A673 (cell line): Measurements from ENCODE around the gene PRICKLE1. TPM values are rescaled to one million over a fixed set of nuclear protein-coding genes. Genes with fewer than 3 reads are reported as not detected.

ENCODE experiments used
- BruUV-seq: library from RNA; stranded (reverse); fragments of 400-500 nt; replicated peaks from 2 replicates; lab custom pipeline; 2021; lab: Mats Ljungman, UMichigan
- CTCF ChIA-PET: fragments of 300-600 bp; sonication (Branson Sonifier 250); formaldehyde crosslinking; loops from one replicate; lab custom pipeline; 2022; ENCODE audit warnings: antibody characterized with exemption; lab: Charles Lee
- POLR2A ChIA-PET: fragments of 300-600 bp; sonication (Branson Sonifier 250); formaldehyde crosslinking; loops from one replicate; lab custom pipeline; 2022; ENCODE audit warnings: antibody characterized with exemption; ENCODE audit not compliant: low non-redundant PET; lab: Charles Lee
- DNase-seq: peaks from one replicate; pipeline ENCODE4 v3.0.0-alpha.2; 2015; ENCODE audit warnings: low spot score
- H3K27ac ChIP-seq: fragments of 200-600 bp; sonication (generic); 2 replicates; pipeline ENCODE4 v1.5.1; 2016; ENCODE audit warnings: mixed run types, low read depth, mild to moderate bottlenecking, mixed read lengths, antibody characterized with exemption, low read length; ENCODE audit not compliant: poor library complexity, severe bottlenecking
- H3K27me3 ChIP-seq: fragments of 200-600 bp; sonication (generic); replicated peaks from 2 replicates; pipeline ENCODE4 v1.6.1; 2017; ENCODE audit warnings: mixed run types, low read depth, mild to moderate bottlenecking, mixed read lengths, antibody characterized with exemption, low read length; ENCODE audit not compliant: insufficient read depth, poor library complexity
- H3K36me3 ChIP-seq: fragments of 200-600 bp; sonication (generic); 2 replicates; pipeline ENCODE4 v1.6.1; 2016; ENCODE audit warnings: mixed run types, mild to moderate bottlenecking, mixed read lengths, antibody characterized with exemption, low read length; ENCODE audit not compliant: insufficient read depth, poor library complexity, severe bottlenecking
- H3K4me1 ChIP-seq: fragments of 200-600 bp; sonication (generic); 2 replicates; pipeline ENCODE4 v1.6.1; 2017; ENCODE audit warnings: mixed run types, mild to moderate bottlenecking, mixed read lengths, antibody characterized with exemption, low read length; ENCODE audit not compliant: insufficient read depth, poor library complexity, severe bottlenecking
- H3K4me3 ChIP-seq: fragments of 200-600 bp; sonication (generic); 2 replicates; pipeline ENCODE4 v1.5.1; 2016; ENCODE audit warnings: low read depth, mixed run types, mild to moderate bottlenecking, mixed read lengths, low read length; ENCODE audit not compliant: poor library complexity, severe bottlenecking
- H3K9me3 ChIP-seq: fragments of 200-600 bp; sonication (generic); 2 replicates; pipeline ENCODE4 v1.6.1; 2016; ENCODE audit warnings: mixed run types, low read depth, mild to moderate bottlenecking, mixed read lengths, antibody characterized with exemption, low read length; ENCODE audit not compliant: poor library complexity, severe bottlenecking
- EZH2 ChIP-seq: fragments of 200-600 bp; sonication (generic); IDR thresholded peaks from 2 replicates; pipeline ENCODE4 v1.6.1; 2017; ENCODE audit warnings: borderline replicate concordance, low read depth, mild to moderate bottlenecking, mixed read lengths, antibody characterized with exemption, low read length; ENCODE audit not compliant: poor library complexity, severe bottlenecking
- intact Hi-C: fragments of 100-400 bp; cut with micrococcal nuclease; formaldehyde crosslinking; loops from one replicate; pipeline ENCODE4 v1.10.0; 2022; ENCODE audit not compliant: unreplicated experiment
- total RNA-seq: library from RNA; stranded (reverse); gene quantifications from 2 replicates; pipeline ENCODE4 v1.2.3, GENCODE V29; 2021
- TF ChIP-seq, protein P1 (sequence below): fragments of 300-800, 200-600 bp; sonication (generic); conservative IDR thresholded peaks from 2 replicates; pipeline ENCODE4 v1.5.1; 2017; ENCODE audit warnings: low read depth, mild to moderate bottlenecking, antibody characterized with exemption, low read length, moderate library complexity, mixed read lengths

The PRICKLE1 gene
- total RNA-seq, 1 experiment from 2014 or later, result 1.1 TPM

DNA sequence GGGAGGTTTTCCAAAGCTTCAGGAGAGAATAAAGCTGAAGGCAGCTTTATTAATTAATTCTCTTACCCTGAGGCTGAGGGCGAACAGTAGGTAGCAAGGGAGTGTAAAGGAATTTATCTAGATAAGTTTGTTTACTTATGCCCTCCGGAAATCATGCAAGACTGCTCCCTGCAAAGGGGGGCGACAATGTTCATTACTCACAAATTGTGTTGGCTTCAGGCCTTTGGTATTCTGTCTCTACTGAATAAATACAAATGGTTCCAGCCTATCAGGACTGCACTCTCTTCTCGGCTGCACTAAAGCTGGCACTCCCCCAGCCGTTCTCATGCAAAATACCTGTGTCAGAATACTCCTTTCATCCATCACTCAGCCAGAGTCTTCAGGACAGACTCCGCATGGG lies 142.8 kb downstream of the PRICKLE1 start:
- ChIA-PET CTCF (no interaction called here), POLR2A (no interaction called here)
- H3K27me3 ChIP-seq, result no peaks in the 10 kb centered on the region
- intact Hi-C loops, result no loop called here
- H3K9me3 ChIP-seq, result no peaks in the 10 kb centered on the region
- BruUV-seq, result no TSS peak
- no peaks in the 10 kb centered on the region for H3K4me1 ChIP-seq
- TF ChIP-seq, protein P1, sequence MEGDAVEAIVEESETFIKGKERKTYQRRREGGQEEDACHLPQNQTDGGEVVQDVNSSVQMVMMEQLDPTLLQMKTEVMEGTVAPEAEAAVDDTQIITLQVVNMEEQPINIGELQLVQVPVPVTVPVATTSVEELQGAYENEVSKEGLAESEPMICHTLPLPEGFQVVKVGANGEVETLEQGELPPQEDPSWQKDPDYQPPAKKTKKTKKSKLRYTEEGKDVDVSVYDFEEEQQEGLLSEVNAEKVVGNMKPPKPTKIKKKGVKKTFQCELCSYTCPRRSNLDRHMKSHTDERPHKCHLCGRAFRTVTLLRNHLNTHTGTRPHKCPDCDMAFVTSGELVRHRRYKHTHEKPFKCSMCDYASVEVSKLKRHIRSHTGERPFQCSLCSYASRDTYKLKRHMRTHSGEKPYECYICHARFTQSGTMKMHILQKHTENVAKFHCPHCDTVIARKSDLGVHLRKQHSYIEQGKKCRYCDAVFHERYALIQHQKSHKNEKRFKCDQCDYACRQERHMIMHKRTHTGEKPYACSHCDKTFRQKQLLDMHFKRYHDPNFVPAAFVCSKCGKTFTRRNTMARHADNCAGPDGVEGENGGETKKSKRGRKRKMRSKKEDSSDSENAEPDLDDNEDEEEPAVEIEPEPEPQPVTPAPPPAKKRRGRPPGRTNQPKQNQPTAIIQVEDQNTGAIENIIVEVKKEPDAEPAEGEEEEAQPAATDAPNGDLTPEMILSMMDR, result no peak
- TF ChIP-seq EZH2, result no peak
- H3K27ac ChIP-seq, result no peak overlapping the region
- no peak overlapping the region for H3K4me3 ChIP-seq
- no peak for DNase-seq
- no peaks in the 10 kb centered on the region for H3K36me3 ChIP-seq

DNA sequence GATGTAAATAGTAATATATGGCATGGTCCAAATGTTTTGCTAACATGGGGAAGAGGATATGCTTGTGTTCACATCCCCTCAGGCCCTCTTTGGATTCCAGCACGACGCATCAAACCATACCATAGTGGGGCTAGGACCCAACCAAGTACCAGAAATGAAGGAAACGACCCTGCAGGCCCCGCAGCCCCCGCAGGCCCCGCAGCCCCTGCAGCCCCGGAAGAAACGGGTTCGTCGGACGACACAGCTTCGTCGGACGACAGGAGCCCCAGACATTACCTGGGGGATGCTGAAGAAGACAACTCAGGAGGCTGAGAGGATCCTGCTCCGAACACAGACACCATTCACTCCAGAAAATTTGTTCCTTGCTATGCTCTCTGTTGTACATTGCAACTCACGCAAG lies 143.7 kb downstream of the PRICKLE1 start:
- Histone ChIP-seq H3K9me3 (no peaks in the 10 kb centered on the region), H3K27me3 (no peaks in the 10 kb centered on the region), H3K4me3 (no peak overlapping the region), H3K4me1 (no peaks in the 10 kb centered on the region), H3K36me3 (no peaks in the 10 kb centered on the region), H3K27ac (no peak overlapping the region)
- no TSS peak for BruUV-seq
- ChIA-PET CTCF (no interaction called here), POLR2A (no interaction called here)
- TF ChIP-seq EZH2, result no peak
- TF ChIP-seq, protein P1, result no peak
- no peak for DNase-seq
- intact Hi-C loops, result no loop called here

DNA sequence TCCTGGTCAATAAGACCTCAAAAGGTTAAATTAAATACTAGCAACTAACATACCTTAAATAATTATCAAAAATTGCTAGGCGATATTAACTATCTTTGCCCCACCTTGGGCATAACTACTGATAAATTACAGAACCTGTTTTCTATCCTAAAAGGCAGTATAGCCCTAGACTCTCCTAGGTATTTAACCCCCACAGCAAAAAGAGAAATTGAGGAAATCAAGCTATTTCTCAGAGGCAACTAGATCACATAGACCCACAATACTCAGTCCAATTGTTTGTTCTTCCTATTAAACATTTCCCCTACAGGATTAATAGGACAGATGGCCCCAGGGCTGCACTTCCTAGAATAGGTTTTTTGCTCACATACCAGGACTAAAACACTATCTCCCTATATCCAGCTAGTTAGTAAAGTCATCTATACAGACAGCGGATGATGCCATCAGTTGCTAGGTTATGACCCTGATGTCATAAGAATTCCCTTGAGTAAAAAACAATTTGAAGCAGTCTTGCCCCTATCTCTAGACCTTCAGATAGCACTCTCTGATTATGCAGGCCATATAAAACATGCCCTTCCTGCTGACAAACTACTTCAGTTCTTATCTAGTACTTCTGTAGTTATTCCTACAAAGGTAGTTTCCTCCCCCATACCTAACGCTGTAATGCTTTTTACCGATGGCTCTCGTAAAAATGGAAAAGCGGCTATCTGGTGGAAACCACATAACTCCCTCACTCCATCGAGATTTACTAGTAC lies 145.2 kb downstream of the PRICKLE1 start:
- H3K9me3 ChIP-seq, result no peaks in the 10 kb centered on the region
- no peak overlapping the region for H3K4me3 ChIP-seq
- no peaks in the 10 kb centered on the region for H3K27me3 ChIP-seq
- TF ChIP-seq, protein P1, result no peak
- TF ChIP-seq EZH2, result no peak
- H3K27ac ChIP-seq, result no peak overlapping the region
- no peaks in the 10 kb centered on the region for H3K36me3 ChIP-seq
- intact Hi-C loops, result no loop called here
- ChIA-PET POLR2A (no interaction called here), CTCF (no interaction called here)
- no peak for DNase-seq
- no peaks in the 10 kb centered on the region for H3K4me1 ChIP-seq
- BruUV-seq, result no TSS peak
